Endothelial cell of umbilical vein (primary cell): ENCODE measurements around the gene SERPINA9. TPM values are rescaled to one million over a fixed set of nuclear protein-coding genes. Genes with fewer than 3 reads are reported as not detected.

Experiments used
- BruUV-seq: library from RNA; stranded (reverse); fragments of 400-500 nt; replicated peaks from 2 replicates; lab custom pipeline; 2021; lab: Mats Ljungman, UMichigan
- CTCF ChIA-PET: fragments of 300-600, 350-600 bp; sonication (Branson Sonifier 250); formaldehyde crosslinking; loops from one replicate; lab custom pipeline; 2021; ENCODE audit warnings: antibody characterized with exemption, inconsistent platforms; lab: Charles Lee
- POLR2A ChIA-PET: fragments of 300-600, 350-600 bp; sonication (Branson Sonifier 250); formaldehyde crosslinking; loops from one replicate; lab custom pipeline; 2021; ENCODE audit warnings: antibody characterized with exemption, inconsistent platforms; lab: Charles Lee
- DNase-seq: peaks from one replicate; pipeline ENCODE4 v3.0.0-alpha.2; 2011; ENCODE audit warnings: low read depth, low spot score
- FAIRE-seq: peaks from 2 replicates; lab custom pipeline; 2011; peaks lifted over from hg19 to GRCh38; lab: Jason Lieb, UNC
- H2AFZ ChIP-seq: 2 replicates; pipeline ENCODE4 v1.6.0; 2012; ENCODE audit warnings: low read depth, low read length, control low read depth, inconsistent platforms
- H3K27ac ChIP-seq: 2 replicates; pipeline ENCODE4 v1.5.1; 2011; ENCODE audit warnings: low read depth, mild to moderate bottlenecking, control low read depth, low read length, moderate library complexity; ENCODE audit not compliant: insufficient read depth
- H3K27me3 ChIP-seq, 2 experiments: 2 replicates each; pipeline versions ENCODE4 v1.6.0 to v1.6.1; 2011; ENCODE audit warnings: low read length in 2 of 2, mixed read lengths in 1 of 2; ENCODE audit not compliant: control insufficient read depth in 2 of 2, insufficient read depth in 2 of 2
- H3K36me3 ChIP-seq, 2 experiments: 2 replicates in 1 of 2; 3 replicates in 1 of 2; pipeline ENCODE4 v1.5.1; 2011; ENCODE audit warnings: low read length in 2 of 2, mild to moderate bottlenecking in 1 of 2, moderate library complexity in 1 of 2; ENCODE audit not compliant: control insufficient read depth in 2 of 2, insufficient read depth in 2 of 2; ENCODE audit errors: extremely low read depth in 1 of 2
- H3K4me1 ChIP-seq: 3 replicates; pipeline ENCODE4 v1.5.1; 2011; ENCODE audit warnings: mild to moderate bottlenecking, low read length; ENCODE audit not compliant: control insufficient read depth, insufficient read depth; ENCODE audit errors: extremely low read depth
- H3K4me2 ChIP-seq: 2 replicates; pipeline ENCODE4 v1.6.1; 2011; ENCODE audit warnings: low read length, control low read depth, mixed read lengths; ENCODE audit not compliant: insufficient read depth
- H3K4me3 ChIP-seq, 3 experiments: fragments of 200-600 bp in 1 of 3; sonication (generic), shearing (Covaris generic) in 1 of 3; replicated peaks in 1 of 3; 2 replicates each; pipeline ENCODE4 v1.5.1; 2011 to 2016; ENCODE audit warnings: control low read depth in 3 of 3, low read length in 3 of 3, mild to moderate bottlenecking in 2 of 3, inconsistent platforms in 1 of 3, low read depth in 1 of 3, moderate library complexity in 1 of 3; ENCODE audit not compliant: insufficient read depth in 1 of 3
- H3K79me2 ChIP-seq: 2 replicates; pipeline ENCODE4 v1.6.0; 2012; ENCODE audit warnings: low read length, inconsistent platforms; ENCODE audit not compliant: control insufficient read depth, insufficient read depth
- H3K9ac ChIP-seq: replicated peaks from 2 replicates; pipeline ENCODE3; 2011; ENCODE audit warnings: low read length, control low read depth; ENCODE audit not compliant: insufficient read depth; ENCODE audit errors: extremely low read depth
- H3K9me1 ChIP-seq: replicated peaks from 3 replicates; pipeline ENCODE4 v1.6.0; 2011; ENCODE audit warnings: mild to moderate bottlenecking, low read length; ENCODE audit not compliant: control insufficient read depth, insufficient read depth; ENCODE audit errors: extremely low read depth
- H3K9me3 ChIP-seq: replicated peaks from 2 replicates; pipeline ENCODE4 v1.5.1; 2012; ENCODE audit warnings: low read length, inconsistent platforms; ENCODE audit not compliant: control insufficient read depth, insufficient read depth
- H4K20me1 ChIP-seq: replicated peaks from 2 replicates; pipeline ENCODE3; 2011; ENCODE audit warnings: mild to moderate bottlenecking, low read length; ENCODE audit not compliant: control insufficient read depth, insufficient read depth; ENCODE audit errors: extremely low read depth
- EZH2 ChIP-seq: IDR thresholded peaks from 2 replicates; pipeline ENCODE4 v1.6.1; 2012; ENCODE audit warnings: borderline replicate concordance, low read depth, mild to moderate bottlenecking, moderate library complexity, low read length, inconsistent platforms; ENCODE audit not compliant: severe bottlenecking
- FOS ChIP-seq: IDR thresholded peaks from 2 replicates; pipeline ENCODE4 v1.6.1; 2011; ENCODE audit warnings: mild to moderate bottlenecking, low read length, moderate library complexity, borderline replicate concordance; ENCODE audit not compliant: insufficient read depth
- GATA2 ChIP-seq: IDR thresholded peaks from 2 replicates; pipeline ENCODE4 v1.7.0; 2011; ENCODE audit warnings: low read depth, mild to moderate bottlenecking, moderate library complexity, mixed read lengths, low read length; ENCODE audit not compliant: insufficient read length, insufficient read depth
- JUN ChIP-seq: IDR thresholded peaks from 2 replicates; pipeline ENCODE4 v1.6.1; 2011; ENCODE audit warnings: borderline replicate concordance, low read depth; ENCODE audit not compliant: insufficient read length, insufficient read depth
- MYC ChIP-seq: IDR thresholded peaks from one replicate; pipeline ENCODE4 v1.6.1; 2011; ENCODE audit warnings: mild to moderate bottlenecking, low read depth, low read length
- POLR2A ChIP-seq: IDR thresholded peaks from 2 replicates; pipeline ENCODE4 v1.6.1; 2012; ENCODE audit warnings: low read depth, mild to moderate bottlenecking, control low read depth, low read length
- POLR2AphosphoS5 ChIP-seq: IDR thresholded peaks from 2 replicates; pipeline ENCODE4 v1.6.1; 2012; ENCODE audit warnings: low read depth, mild to moderate bottlenecking, control low read depth, low read length, moderate library complexity; ENCODE audit not compliant: insufficient read depth
- dilution Hi-C: fragments of 300-500 bp; cut with MboI; formaldehyde crosslinking; loops from one replicate; pipeline ENCODE4 v1.15.0; 2019; ENCODE audit warnings: low sequenced_read_pairs; ENCODE audit not compliant: extremely low pct_ligation_motif_present
- intact Hi-C: fragments of 100-400 bp; cut with micrococcal nuclease; formaldehyde crosslinking; loops from one replicate; pipeline ENCODE4 v1.10.0; 2022
- polyA plus RNA-seq, 4 experiments: library from polyadenylated mRNA; depleted of rRNA in 3 of 4; stranded (reverse) in 3 of 4; unstranded in 1 of 4; fragments of >200 nt; gene quantifications; 2 replicates each; pipeline versions ENCODE4 v1.2.1 to v1.2.3, GENCODE V29; 2011 to 2012; ENCODE audit warnings: missing spikeins in 1 of 4
- total RNA-seq: library from RNA; stranded (reverse); gene quantifications from 2 replicates; pipeline ENCODE4 v1.2.3, GENCODE V29; 2021
- TF ChIP-seq, protein P1 (sequence below), 2 donors: IDR thresholded peaks; 1 replicate in 1 of 2; 2 replicates in 1 of 2; pipeline ENCODE4 v1.5.1; 2011; ENCODE audit warnings: low read length in 2 of 2, mild to moderate bottlenecking in 2 of 2, moderate library complexity in 2 of 2, control low read depth in 1 of 2, inconsistent platforms in 1 of 2, low read depth in 1 of 2; ENCODE audit not compliant: insufficient read depth in 1 of 2; ENCODE audit errors: extremely low read depth in 1 of 2
- TF ChIP-seq, protein P2 (sequence below): IDR thresholded peaks from 2 replicates; pipeline ENCODE4 v1.6.1; 2011; ENCODE audit not compliant: insufficient read depth, insufficient read length

The SERPINA9 gene
- total and polyA plus RNA-seq, 2 donors (not counting 3 experiments of a cell fraction or from before 2014, with no cell fraction given), result not detected

DNA sequence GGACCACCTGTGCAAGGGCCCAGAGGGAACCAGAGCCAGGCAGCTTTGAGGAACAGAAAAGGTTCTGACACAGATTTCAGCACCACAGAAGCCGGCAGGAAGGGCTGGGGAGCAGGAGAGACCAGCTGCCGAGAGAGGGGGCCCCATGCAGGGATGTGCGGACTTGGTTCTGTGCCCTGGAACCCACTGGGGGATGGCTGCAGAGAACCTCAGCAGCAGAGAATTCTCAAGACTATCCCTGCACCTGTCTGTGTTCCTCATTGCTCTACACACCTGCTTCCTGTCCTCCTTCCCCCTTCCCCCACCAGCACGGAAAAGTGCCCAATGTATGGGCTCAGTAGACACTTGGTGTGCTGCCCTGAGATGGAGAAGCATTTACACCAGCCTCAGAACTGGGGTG lies 3.2 kb downstream of the SERPINA9 start:
- dilution Hi-C loops (no loop called here), intact Hi-C loops (no loop called here)
- DNase-seq, result no peak
- no peak overlapping the region for H3K27ac ChIP-seq
- H3K36me3 ChIP-seq, result no peaks in the 10 kb centered on the region
- H3K9me1 ChIP-seq, result no peaks in the 10 kb centered on the region
- H3K4me1 ChIP-seq, result no peaks in the 10 kb centered on the region
- H3K79me2 ChIP-seq, result no peaks in the 10 kb centered on the region
- no peaks in the 10 kb centered on the region for H3K27me3 ChIP-seq
- no TSS peak for BruUV-seq
- no peak for FAIRE-seq
- ChIA-PET POLR2A (no interaction called here), CTCF (no interaction called here)
- H3K9me3 ChIP-seq, result no peaks in the 10 kb centered on the region
- H3K4me2 ChIP-seq, result no peak overlapping the region
- no peak overlapping the region for H3K9ac ChIP-seq
- H4K20me1 ChIP-seq, result no peaks in the 10 kb centered on the region
- no peak overlapping the region for H3K4me3 ChIP-seq
- H2AFZ ChIP-seq, result no peak overlapping the region
- TF ChIP-seq MYC (no peak), FOS (no peak), POLR2A (no peak), EZH2 (no peak), JUN (no peak), GATA2 (no peak), POLR2AphosphoS5 (no peak)
- TF ChIP-seq, protein P1, sequence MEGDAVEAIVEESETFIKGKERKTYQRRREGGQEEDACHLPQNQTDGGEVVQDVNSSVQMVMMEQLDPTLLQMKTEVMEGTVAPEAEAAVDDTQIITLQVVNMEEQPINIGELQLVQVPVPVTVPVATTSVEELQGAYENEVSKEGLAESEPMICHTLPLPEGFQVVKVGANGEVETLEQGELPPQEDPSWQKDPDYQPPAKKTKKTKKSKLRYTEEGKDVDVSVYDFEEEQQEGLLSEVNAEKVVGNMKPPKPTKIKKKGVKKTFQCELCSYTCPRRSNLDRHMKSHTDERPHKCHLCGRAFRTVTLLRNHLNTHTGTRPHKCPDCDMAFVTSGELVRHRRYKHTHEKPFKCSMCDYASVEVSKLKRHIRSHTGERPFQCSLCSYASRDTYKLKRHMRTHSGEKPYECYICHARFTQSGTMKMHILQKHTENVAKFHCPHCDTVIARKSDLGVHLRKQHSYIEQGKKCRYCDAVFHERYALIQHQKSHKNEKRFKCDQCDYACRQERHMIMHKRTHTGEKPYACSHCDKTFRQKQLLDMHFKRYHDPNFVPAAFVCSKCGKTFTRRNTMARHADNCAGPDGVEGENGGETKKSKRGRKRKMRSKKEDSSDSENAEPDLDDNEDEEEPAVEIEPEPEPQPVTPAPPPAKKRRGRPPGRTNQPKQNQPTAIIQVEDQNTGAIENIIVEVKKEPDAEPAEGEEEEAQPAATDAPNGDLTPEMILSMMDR (IDR thresholded peaks at IDR 0.05; ENCODE audit: extremely low read depth in 1 of 2, insufficient read depth in 1 of 2, low read depth in 1 of 2, low read length in 2 of 2), result no peak
- TF ChIP-seq, protein P2, sequence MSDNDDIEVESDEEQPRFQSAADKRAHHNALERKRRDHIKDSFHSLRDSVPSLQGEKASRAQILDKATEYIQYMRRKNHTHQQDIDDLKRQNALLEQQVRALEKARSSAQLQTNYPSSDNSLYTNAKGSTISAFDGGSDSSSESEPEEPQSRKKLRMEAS, result no peak
